ENCODE measurements around the gene AUP1. TPM values are rescaled to one million over a fixed set of nuclear protein-coding genes. Genes with fewer than 3 reads are reported as not detected.
A peak's percentile ranks its signal among the peaks of the same experiment; 100 is the strongest.

AUP1 gene
- total and polyA plus RNA-seq, 2 of the 8 experiments (the other 6 are each of a cell fraction or from before 2014, with no cell fraction given) = 83.4 to 121 TPM

- Histone ChIP-seq H2BK15ac (ENCODE audit: low read length) (peak within 1 kb of the TSS; percentile 53; the same call in 1 of the 2 replicates), H3K4me1 (replicated peaks in 1 of 4; ENCODE audit: control insufficient read depth in 3 of 4, insufficient read depth in 4 of 4, low read length in 3 of 4) (peaks cover 4 to 14% (median 8%) of the 10 kb centered on the region in 4 experiments), H3K79me2 (ENCODE audit: control insufficient read depth in 1 of 2, insufficient read depth in 2 of 2, low read length in 2 of 2) (no peaks in the 10 kb centered on the region), H3K23ac (ENCODE audit: insufficient read length) (no peak within 1 kb of the TSS), H2BK120ac (replicated peaks; ENCODE audit: low read depth, low read length) (peak within 1 kb of the TSS; percentile 41), H2BK12ac (ENCODE audit: low read depth, low read length) (peak within 1 kb of the TSS; percentile 80), H2AK5ac (ENCODE audit: low read depth, low read length) (no peak within 1 kb of the TSS), H4K20me1 (replicated peaks in 1 of 2; ENCODE audit: control insufficient read depth in 1 of 2, insufficient read depth in 2 of 2, low read length in 2 of 2) (peaks cover 2 to 4% of the 10 kb centered on the region in 2 experiments), H3K79me1 (ENCODE audit: low read depth, low read length) (no peaks in the 10 kb centered on the region; the same call in 1 of the 2 replicates), H2BK20ac (ENCODE audit: low read length) (peak within 1 kb of the TSS; percentile 9; the same call in 1 of the 2 replicates), H3K4me3 (ENCODE audit: extremely low read depth in 1 of 4, insufficient read depth in 2 of 4, low read depth in 3 of 4, low read length in 4 of 4) (peak within 1 kb of the TSS; percentile 83 to 94 (median 90)), H2BK5ac (ENCODE audit: low read depth, low read length) (peak within 1 kb of the TSS; percentile 79; the same call in 1 of the 2 replicates), H4K91ac (replicated peaks; ENCODE audit: insufficient read length, low read length) (no peak within 1 kb of the TSS), H3K56ac (replicated peaks; ENCODE audit: insufficient read length, low read depth, low read length) (peak within 1 kb of the TSS; percentile 56), H3K9me3 (ENCODE audit: insufficient read depth in 2 of 2, low read depth in 1 of 2, low read length in 1 of 2) (no peaks in the 10 kb centered on the region), H3K9ac (replicated peaks in 1 of 4; ENCODE audit: extremely low read depth in 1 of 4, low read depth in 3 of 4, low read length in 3 of 4) (peak within 1 kb of the TSS; percentile 49 to 77 (median 58); a peak in 6 of 7 replicates), H4K8ac (ENCODE audit: extremely low read depth, insufficient read depth, low read length) (peak within 1 kb of the TSS; percentile 94), H3K18ac (ENCODE audit: extremely low read depth, low read length) (peak within 1 kb of the TSS; percentile 87), H3K27me3 (replicated peaks in 1 of 4; ENCODE audit: control insufficient read depth in 3 of 4, extremely low read depth in 1 of 4, insufficient read depth in 3 of 4, low read length in 3 of 4) (peaks cover 4 to 56% (median 39%) of the 10 kb centered on the region in 4 experiments), H3K4me2 (ENCODE audit: insufficient read depth in 1 of 2, low read depth in 2 of 2, low read length in 2 of 2) (peak within 1 kb of the TSS; percentile 93 to 94), H3K23me2 (ENCODE audit: low read depth, low read length) (peaks cover 22% of the 10 kb centered on the region), H3K27ac (ENCODE audit: low read depth, low read length) (0 out of 2 replicates have a peak within 1 kb of the TSS, but pooled peaks have one; percentile 11), H3K14ac (ENCODE audit: insufficient read length) (peak within 1 kb of the TSS; percentile 53), H3K4ac (replicated peaks; ENCODE audit: insufficient read length, low read depth, low read length) (no peak within 1 kb of the TSS), H2AFZ (ENCODE audit: low read length) (peak within 1 kb of the TSS; percentile 84), H4K5ac (ENCODE audit: insufficient read length, low read depth, low read length) (peak within 1 kb of the TSS; percentile 70), H3K36me3 (ENCODE audit: control insufficient read depth in 2 of 4, insufficient read depth in 4 of 4, low read length in 3 of 4) (peaks cover 0 to 3% (median 0%) of the 10 kb centered on the region in 4 experiments; a peak in 1 of 8 replicates)
- 0% methylated on average over 46 of the region's 73 CpGs; no CpG with 5 or more reads in 1 of the 2 experiments for WGBS, 2 experiments (ENCODE audit: extremely low coverage in 1 of 2, insufficient coverage in 1 of 2, insufficient read length in 1 of 2, insufficient replicate concordance in 2 of 2, low coverage in 1 of 2, low lambda C conversion rate in 2 of 2, missing lambda C conversion rate in 1 of 2)
- FAIRE-seq (no peak), DNase-seq (ENCODE audit: low read depth in 1 of 2, low spot score in 2 of 2) (peak in 1 of 2 experiments; percentile 95)
- ChIA-PET POLR2A (ENCODE audit: partially characterized antibody) (interaction anchor here (0.6 to 2.6 kb wide), 13 partner anchors 16 to 281 kb away, joined by 3 to 16 read pairs (median 4); partner anchors contain the start of genes AUP1, CCDC142, HTRA2 and PCGF1), CTCF (ENCODE audit: partially characterized antibody) (interaction anchor here (0.7 to 2.3 kb wide), 4 partner anchors 18 to 71 kb away, joined by 3 to 10 read pairs (median 4); partner anchors contain the start of genes CCDC142 and TTC31)
- TF ChIP-seq CHD1 (IDR thresholded peaks at IDR 0.05; ENCODE audit: low read depth, low read length) (no peak), POLR2AphosphoS5 (IDR thresholded peaks at IDR 0.05; ENCODE audit: low read depth, low read length) (peak; percentile 31), SP2 (IDR thresholded peaks at IDR 0.05; ENCODE audit: low read length) (no peak), TAF1 (IDR thresholded peaks at IDR 0.05; ENCODE audit: low read depth, low read length) (peak; percentile 28), RBBP5 (IDR thresholded peaks at IDR 0.05; ENCODE audit: borderline replicate concordance, low read depth, low read length) (peak; percentile 93), POLR2A (IDR thresholded peaks at IDR 0.05; ENCODE audit: control extremely low read depth in 1 of 2, low read depth in 2 of 2, low read length in 2 of 2) (no peak; a peak in 1 of 3 replicates), ASH2L (IDR thresholded peaks at IDR 0.05; ENCODE audit: low read length) (peak; percentile 80), PHF8 (conservative IDR thresholded peaks at IDR 0.05; ENCODE audit: low read depth, low read length) (peak; percentile 38)
- TF ChIP-seq, protein P1, sequence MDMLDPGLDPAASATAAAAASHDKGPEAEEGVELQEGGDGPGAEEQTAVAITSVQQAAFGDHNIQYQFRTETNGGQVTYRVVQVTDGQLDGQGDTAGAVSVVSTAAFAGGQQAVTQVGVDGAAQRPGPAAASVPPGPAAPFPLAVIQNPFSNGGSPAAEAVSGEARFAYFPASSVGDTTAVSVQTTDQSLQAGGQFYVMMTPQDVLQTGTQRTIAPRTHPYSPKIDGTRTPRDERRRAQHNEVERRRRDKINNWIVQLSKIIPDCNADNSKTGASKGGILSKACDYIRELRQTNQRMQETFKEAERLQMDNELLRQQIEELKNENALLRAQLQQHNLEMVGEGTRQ (IDR thresholded peaks at IDR 0.05; ENCODE audit: low read length) = no peak
These were observed 24.6 kb upstream of the AUP1 start, which contains the start of the genes DOK1 and LOXL3 for GRCh38 chr2:74553892-74554819. TSS of gene DOK1 (plus strand) at chr2:74554720. CDS start at chr2:74554755, 35 bp downstream. TSS of gene LOXL3 (minus strand) at chr2:74553942. CDS start at chr2:74552634, 1,308 bp downstream.
